ENCODE data around the gene DGLUCY.
"Not testable (repeated sequence)": the region's sequence is repeated elsewhere in the genome, so short reads cannot be mapped to it uniquely, and the experiment has no call there.

DGLUCY gene

DNA sequence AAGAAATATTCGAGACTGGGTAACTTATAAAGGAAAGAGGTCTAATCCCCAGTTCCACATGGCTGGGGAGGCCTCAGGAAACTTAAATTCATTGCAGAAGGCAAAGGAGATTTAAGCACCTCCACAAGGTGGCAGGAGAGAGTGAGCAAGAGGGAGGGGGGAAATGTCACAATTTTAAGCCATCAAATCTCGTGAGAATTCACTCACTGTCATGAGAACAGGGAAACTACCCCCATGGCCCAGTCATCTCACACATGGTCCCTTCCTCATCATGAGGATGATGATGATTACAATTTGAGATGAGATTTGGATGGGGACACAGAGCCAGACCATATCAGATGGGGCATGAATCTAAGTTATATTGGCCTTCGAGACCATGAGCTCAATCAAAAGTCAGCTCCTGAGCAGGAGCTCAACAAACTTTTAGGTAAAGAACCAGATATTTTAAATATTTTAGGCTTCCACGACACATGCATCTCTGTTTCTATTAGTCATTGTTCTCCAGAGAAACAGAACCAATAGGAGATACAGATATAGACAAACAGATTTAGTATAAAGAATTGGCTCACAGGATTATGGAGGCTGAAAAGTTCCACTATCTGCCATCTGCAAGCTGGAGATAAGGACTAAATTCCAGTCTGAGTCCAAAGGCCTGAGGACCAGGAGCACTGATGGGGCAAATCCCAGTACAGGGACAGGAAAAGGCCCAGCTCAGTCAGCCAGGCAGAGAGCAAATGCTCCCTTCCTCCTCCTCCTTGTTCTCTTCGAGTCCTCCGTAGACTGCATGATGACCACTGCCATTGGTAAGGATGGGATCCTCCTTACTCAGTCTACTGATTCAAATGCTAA, 24.9 kb downstream of the DGLUCY start:
- no peak for DNase-seq (ENCODE audit: low read depth)

DNA sequence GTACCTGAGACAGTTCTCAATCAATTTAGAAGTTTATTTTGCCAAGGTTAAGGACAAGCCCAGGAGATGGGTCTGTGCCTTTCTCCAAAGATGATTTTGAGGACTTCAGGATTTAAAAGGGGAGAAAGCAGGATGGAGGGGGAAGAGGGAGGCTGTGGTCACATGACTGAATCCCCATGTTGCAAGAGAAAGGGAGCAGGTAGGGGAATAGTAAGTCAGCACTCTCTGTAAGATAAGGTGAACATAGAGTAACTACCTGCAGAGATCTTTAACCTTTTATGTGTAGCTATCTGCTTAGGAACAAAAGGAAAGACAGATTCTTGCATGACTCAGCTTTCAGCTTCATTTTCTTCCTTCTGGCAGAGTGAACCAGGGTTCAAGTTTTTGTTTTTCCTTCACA, 25.9 kb downstream of the DGLUCY start:
- DNase-seq (ENCODE audit: low read depth) = no peak

DNA sequence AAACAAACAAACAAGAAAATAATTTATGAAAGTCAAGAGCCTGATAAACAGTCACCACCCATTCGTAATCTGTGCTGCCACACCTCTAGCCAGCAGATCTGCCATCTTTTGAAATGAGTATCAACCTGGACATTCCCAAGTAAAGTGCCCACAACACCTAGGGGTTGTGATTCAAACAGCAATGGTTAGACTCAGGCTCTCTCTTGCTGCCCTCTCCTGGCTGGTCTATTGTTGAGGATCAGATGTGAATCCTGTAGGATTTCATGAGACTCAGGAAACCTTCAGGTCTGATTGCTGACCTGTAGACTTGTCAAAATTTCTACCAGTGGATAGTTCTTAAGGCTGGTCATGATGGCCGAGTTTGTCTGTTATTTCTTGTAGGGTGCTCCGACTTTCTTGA, 26.8 kb downstream of the DGLUCY start:
- no peak for DNase-seq (ENCODE audit: low read depth)

DNA sequence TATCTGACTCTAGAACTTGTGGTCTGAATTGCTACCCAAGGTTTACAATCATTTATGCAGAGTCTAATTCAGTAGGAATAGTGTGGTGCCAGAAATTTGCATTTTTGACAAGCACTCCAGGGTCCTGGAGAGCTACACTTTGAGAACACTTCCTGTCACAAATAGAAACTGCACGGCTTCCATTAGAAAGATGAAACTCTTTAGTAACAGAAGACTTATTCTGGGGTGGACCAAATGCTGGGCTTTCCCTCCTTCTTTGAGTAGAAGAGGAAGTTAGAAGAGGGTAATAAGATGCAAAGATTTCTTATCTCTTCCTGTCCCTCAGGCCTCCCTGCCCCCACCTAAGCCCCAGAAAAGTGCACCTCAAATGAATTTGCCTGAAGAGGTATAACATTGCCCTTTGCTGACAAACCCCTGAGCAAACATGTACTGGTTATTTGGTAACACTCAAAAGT, 28.4 kb downstream of the DGLUCY start:
- no peak for DNase-seq (ENCODE audit: low read depth)

DNA sequence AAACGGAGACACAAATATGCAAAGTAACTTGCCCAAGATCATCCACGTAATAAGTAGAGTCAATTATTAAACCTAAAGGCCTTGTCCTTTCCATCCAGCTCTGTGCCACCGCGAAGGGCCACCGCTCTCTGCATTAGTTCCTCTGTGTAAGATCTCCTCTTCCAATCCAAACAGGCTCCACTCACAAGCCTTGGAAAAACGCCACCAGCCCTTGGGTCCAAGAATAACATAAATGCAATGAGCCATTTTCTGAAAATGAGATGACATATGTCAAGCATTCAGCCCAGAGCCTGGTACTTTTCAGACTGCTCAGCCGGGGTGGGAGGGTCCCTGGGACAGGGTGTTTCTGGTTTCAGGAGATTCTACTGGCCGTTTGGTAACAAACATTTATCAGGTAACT, 30.0 kb downstream of the DGLUCY start:
- DNase-seq (ENCODE audit: low read depth) = no peak

DNA sequence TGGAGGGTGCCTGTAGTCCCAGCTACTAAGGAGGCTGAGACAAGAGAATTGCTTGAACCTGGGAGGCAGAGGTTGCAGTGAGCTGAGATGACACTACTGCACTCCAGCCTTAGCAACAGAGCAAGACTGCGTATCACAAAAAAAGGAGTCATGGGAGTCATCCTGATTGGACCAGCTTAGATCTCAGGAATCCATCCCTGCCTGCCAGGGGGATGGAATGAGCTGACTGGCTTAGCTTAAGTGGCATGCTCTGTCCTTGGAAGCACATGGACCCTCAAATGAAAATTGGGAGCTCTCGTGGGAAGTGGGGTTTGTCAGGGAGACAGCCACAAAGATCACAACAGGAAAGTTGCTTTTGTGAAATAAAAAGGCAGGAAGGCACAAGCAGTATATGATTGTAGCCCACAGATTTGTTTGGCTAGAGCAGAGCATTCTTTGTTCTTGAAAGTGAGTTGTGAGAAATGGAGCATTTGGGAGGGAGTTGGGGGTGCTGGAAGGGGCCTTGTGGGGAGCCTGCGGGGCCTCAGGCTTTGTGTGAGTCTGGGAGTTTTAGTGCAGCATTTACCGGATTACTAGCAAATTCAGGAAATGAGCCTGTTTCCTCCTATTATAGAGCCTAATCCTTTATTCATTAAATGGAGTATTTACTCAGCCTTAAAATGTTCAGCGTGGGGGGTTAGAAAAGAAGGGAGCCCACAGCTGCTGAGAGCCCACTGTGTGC, 30.7 kb downstream of the DGLUCY start:
- DNase-seq (ENCODE audit: low read depth) = no peak

DNA sequence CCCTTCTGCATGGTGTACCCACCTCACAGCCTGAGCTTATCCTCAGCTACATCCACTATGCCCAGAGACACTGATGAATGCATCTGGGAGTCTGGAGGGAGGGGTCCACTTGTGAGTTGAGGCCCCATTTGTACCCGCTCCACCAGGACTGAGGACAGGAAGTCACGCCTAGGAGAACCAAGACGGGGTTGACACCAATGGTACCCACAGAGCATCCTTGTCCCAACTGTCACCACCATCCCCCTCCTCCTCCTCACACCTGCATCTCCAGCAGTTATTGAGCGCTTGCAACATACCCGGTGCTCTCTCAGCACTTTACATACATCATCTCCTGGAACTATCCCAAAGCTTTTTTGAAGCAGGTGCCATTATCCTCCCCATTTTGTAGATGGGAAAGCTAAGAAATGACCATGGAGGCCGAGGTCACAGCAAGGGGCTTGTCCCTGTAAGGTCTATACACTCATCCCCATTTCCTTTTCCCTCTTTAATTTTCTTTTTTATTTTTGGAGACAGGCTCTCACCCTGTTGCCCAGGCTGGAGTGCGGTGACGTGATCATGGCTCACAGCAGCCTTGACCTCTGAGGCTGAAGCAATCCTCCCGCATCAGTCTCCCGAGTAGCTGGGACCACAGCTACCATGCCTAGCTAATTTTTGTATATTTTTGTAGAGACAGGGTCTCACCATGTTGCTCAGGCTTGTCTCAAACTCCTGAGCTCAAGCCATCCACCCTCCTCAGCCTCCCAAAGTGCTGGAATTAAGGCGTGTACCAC, 31.7 kb downstream of the DGLUCY start:
- no peak for DNase-seq (ENCODE audit: low read depth)

DNA sequence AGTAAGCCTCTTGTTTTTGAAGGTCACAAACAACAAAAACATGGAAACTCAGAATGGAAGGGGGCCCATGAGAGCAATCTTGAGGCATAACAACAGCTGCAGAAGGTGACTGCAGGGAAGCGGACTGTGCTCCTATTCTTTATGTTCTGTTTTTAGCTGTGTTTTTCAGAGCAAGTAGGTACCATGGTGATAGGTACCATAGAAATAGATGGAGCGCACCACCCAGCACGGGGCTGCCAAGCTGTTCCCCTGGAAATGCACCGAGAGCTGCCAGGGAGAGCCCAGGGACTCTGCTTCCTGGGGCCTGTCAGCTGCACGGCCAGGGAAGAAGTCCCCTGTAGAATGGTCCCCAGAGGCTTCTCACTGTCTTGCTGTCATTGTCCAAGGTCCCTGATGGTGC, 32.8 kb downstream of the DGLUCY start:
- DNase-seq (ENCODE audit: low read depth) = no peak

DNA sequence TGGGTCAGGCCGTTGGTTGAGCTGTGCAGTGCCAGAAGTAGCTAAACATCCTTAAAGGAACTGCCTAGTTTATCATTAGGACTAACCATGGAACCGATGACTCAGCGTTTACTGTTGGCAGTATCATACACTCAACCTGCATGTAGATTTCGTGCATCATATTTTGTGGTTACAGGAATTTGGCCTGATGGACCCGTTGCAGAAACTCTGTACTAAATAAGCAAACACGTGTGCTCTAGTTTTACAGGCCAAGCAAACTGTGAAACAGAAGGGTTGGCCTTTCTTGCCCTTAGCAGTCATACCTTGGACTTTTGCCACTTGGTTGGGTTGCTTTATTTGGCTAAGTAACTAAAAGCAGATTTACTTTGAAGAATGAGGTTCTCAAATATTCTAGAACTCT, 35.6 kb downstream of the DGLUCY start:
- DNase-seq (ENCODE audit: low read depth) = no peak

DNA sequence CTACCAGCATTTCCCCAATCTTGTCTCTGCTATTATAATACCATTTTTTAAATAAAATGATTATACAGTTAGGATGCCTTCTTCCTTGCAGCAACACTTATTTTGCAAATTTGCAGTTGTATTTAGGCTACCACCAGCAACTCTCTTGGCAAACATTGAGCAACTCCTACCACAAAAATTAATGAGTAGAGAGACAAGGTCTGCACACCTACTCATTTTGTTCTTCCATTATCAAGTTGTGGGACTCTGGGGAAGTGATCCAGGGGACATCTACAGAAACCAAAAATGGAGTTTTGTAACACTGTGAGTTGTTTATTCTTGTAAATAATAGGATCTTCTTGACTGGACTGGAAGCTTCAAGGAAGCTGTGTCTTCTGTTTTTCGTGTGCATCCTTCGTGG, 38.6 kb downstream of the DGLUCY start:
- DNase-seq (ENCODE audit: low read depth) = no peak

DNA sequence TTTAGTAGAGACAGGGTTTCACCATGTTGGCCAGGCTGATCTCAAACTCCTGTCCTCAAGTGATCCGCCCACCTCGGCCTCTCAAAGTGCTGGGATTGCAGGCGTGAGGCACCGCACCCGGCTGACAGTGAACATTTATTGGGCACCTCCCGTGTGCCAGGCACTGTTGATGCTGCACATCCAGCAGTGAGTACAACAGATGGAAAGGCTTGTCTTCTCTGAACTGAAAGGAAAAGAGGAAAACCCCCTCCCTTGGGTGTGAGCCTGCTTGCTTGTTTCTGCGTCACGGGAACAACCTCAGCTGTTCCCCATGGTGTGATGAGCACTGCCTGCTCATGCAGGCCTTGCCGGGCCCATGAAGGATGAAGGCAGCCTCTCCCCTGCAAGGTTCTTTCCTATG, 39.5 kb downstream of the DGLUCY start:
- DNase-seq (ENCODE audit: low read depth) = no peak

DNA sequence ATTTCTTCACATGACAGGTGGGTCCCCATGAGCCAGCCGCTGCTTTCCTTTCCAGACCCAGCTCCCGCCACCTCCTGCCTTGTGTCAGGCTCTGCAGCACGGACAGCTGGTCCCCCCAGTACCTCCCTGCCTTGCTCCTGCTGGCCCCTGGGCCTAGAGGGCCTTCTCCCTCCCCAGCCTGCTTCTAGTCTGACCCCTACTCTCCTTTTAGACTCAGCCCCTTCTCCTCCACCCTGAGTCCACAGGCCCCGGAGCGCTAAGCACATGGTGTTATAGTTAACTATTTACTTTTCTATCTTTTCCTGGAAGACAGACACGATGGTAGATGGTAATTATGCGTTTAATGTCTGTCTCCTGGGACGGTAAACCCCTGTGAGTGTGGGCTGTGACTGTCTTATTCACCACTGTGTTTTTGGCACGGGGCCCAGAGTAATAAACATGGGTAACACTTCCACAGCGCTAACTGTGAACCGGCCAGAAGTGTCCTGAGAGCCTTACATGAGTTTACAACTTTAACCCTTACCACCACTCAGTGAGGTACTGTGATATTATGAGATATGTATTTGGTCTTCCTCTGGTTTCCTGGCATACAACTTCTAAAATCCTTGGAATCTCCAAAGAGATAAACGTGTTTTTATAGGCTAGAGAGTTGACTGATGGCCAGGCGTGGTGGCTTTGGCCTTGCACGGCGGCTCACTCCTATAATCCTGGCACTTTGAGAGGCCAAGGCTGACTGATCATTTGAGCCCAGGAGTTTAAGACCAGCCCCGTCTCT, 41.2 kb downstream of the DGLUCY start:
- DNase-seq (ENCODE audit: low read depth) = no peak

DNA sequence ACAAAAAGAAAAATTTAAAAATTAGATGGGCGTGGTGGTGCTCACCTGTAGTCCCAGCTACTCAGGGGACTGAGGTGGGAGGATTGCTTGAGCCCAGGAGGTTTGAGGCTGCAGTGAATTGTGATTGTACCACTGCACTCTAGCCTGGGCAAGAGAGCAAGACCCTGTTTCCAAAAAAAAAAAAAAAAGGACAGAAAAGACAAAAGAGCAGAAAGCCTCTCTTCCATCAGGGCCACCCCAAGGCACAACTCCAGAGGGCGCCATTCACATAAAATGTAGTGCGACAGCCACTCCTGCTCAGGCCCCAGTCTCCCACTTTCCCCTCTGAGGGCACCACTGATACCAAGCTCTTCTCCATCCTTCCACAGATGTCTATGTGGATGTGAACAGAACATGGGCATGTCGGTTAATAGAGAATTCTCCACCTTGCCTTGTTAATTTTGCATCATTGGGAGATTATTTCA, 41.8 kb downstream of the DGLUCY start:
- DNase-seq (ENCODE audit: low read depth) = no peak

DNA sequence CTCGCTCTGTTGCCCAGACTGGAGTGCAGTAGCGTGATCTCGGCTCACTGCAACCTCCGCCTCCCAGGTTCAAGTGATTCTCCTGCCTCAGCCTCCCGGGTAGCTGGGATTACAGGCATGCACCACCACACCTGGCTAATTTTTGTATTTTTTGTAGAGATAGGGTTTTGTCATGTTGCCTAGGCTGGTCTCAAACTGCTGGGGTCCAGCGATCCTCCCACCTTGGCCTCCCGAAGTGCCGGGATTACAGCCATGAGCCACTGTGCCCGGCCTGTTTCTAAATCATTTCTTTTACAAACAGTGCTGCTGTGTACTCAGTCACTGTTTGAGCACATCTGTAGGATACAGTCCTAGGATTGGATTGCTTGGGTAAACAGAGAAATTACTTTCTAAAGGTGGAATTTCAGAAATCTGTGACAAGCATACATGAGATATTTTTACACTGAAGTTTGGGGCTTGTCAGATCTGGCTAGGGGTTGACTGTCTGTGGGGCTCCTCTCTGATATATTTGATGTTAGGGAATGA, 42.3 kb downstream of the DGLUCY start:
- not testable (repeated sequence) for DNase-seq (ENCODE audit: low read depth)

DNA sequence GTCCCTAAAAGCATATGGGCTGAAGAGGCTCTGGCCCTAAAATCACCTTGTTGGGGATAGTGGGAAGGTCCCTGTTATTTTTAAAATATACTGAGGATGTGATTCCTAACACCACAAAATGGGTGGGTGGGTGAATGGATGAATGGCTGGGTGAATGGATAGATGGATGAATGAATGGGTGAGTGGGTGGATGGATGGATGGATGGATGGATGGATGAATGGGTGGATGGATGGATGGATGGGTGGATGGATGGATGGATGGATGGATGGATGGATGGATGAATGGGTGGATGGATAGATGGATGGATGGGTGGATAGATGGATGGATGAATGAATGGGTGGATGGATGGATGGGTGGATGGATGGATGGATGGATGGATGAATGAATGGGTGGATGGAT, 43.0 kb downstream of the DGLUCY start:
- DNase-seq (ENCODE audit: low read depth) = not testable (repeated sequence)

DNA sequence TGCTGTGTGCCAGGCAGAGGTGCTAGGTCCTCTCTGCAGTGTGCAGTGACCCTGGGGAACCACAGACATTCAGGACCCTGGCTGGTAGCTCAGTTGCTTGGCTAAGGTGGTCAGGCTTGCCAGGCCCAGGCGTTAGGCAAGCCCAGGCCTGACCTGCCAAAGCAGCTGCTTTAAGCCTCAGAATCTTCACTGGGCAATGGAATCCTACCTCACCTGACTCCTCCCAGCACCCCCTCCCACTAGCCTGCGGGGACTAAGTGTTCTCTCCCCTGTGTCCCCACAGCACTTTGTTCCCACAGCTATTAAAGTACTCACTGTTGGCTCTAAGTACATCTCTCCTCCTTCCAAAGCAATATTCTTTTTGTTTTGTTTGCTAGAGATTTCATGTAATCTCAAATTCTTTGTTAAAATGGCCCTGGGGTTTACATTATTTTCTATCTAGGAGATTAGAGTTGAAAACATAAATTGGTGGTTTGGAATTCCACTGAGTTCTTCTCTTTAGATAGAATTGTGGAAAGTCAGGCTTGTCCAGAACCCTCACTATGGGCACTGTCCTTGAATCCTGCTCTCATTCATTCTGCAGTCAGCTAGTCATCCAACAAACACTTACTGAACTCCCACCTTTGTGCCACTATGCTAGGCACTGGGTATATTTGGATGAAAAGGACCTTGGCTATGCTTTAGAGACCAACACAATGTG, 44.4 kb downstream of the DGLUCY start:
- no peak for DNase-seq (ENCODE audit: low read depth)

DNA sequence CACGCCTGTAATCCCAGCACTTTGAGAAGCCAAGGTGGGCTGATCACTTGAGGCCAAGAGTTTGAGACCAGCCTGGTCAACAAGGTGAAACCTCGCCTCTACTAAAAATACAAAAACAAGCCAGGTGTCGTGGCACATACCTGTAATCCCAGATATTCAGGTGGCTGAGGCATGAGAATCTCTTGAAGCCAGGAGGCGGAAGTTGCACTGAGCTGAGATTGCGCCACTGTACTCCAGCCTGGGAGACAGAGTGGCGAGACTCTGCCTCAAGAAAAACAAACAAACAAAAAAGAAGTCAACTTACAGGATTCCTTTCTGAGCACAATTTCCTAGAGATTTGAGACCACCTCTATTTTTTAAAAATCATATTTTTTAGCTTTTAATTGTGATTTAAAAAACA, 45.3 kb downstream of the DGLUCY start:
- DNase-seq (ENCODE audit: low read depth) = no peak

DNA sequence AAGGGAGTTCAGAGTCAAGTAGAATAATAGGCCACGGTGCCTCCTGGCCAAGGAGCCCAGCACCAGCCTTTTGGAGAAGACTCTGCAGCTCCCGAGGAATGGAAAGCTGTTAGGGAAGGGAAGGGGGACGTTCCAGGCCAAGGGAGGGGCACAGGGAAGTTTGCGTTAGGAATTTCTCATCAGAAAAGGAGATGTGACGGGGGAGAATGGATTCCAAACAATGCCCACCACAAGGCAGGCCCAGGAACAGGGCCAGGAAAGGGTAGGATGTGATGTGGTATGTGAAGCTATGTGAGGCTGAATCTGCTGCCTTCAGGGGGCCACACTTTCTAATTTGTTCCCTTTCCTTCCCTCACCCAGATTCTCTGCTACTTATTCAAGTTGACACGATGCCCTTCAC, 46.0 kb downstream of the DGLUCY start:
- no peak for DNase-seq (ENCODE audit: low read depth)

DNA sequence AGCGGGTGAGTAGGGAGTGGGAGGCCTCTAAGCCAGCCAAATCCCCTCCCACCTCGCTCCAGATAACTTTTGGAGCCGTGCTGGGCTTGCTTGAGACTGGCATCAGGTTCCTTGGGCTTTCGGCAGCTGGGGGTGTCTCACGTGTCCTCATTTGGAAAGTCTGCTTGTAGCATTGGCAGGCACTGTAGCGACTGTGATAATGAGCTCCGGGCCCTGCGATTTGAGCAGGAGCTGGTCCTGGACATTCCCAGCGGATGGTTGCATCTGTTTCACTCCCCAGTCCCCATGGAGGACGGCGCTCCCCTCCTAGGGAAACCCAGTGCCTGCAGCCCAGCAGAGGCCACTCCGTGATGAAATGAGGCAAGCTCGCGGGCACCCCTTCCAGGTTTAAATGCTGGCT, 49.4 kb downstream of the DGLUCY start:
- no peak for DNase-seq (ENCODE audit: low read depth)

DNA sequence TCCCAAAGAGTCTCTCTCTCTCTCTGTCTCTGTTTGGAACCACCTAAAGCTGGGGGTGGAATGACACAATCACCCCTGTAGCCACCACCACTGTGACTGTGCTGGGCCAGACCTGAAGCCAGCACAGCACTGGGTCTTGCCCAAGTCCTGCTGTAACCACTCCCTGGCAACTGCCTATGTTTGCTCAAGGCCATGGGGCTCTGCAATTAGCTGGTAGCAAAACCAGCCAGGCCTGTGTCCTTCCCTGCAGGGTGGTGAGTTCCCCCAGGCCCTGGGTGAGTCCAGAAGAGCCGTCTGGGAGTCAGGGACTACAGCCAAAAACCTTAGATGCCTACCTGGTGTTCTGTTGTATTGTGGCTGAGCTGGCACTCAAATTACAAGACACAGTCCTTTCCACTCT, 50.8 kb downstream of the DGLUCY start:
- no peak for DNase-seq (ENCODE audit: low read depth)

DNA sequence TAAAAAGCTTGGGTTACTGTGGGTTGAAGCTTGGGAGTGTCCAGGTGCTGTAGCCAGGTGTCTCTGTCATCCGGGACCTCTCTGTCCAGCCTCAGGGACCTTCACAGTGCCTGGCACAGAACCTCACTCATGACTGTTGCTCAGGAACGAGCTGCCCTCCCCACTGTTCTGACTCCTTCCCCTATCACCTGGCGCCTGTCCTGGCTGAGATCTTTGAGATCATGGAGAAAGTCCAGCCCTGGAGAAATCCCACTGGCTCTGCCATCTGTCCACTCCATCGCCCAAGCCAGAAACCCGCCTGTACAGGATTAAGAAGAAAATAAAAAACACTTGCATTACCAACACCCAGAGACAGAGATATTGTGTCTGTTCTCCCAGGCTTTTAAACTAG, 53.5 kb downstream of the DGLUCY start:
- no peak for DNase-seq (ENCODE audit: low read depth)
